Measurements from ENCODE around the gene RBM4B.
"Not testable (repeated sequence)": the region's sequence is repeated elsewhere in the genome, so short reads cannot be mapped to it uniquely, and the experiment has no call there.

The RBM4B gene

GRCh38 chr11:66677599-66678375 is at the start of gene RBM4B:
TSS of gene RBM4B (minus strand) at chr11:66677887. CDS start at chr11:66677079, 808 bp downstream.
- peak within 1 kb of the TSS; percentile 77 for H3K4me3 ChIP-seq (ENCODE audit: low read length)
- peak; percentile 94 for DNase-seq (ENCODE audit: low read depth)
- no peak for TF ChIP-seq CTCF (IDR thresholded peaks at IDR 0.05; ENCODE audit: insufficient read depth, low read depth, low read length, missing control alignments)

GRCh38 chr11:66725647-66726046 is 48.0 kb upstream of the RBM4B start:
- TF ChIP-seq CTCF (IDR thresholded peaks at IDR 0.05; ENCODE audit: insufficient read depth, low read depth, low read length, missing control alignments): no peak
- DNase-seq (ENCODE audit: low read depth): no peak
- H3K4me3 ChIP-seq (ENCODE audit: low read length): no peak overlapping the region

- H3K4me3 ChIP-seq (ENCODE audit: low read length): no peak overlapping the region
- no peak for TF ChIP-seq CTCF (IDR thresholded peaks at IDR 0.05; ENCODE audit: insufficient read depth, low read depth, low read length, missing control alignments)
- no peak for DNase-seq (ENCODE audit: low read depth)
These were observed 47.4 kb upstream of the RBM4B start for GRCh38 chr11:66725114-66725513.

- H3K4me3 ChIP-seq (ENCODE audit: low read length); DNase-seq (ENCODE audit: low read depth): not testable (repeated sequence)
These were observed 46.5 kb upstream of the RBM4B start for GRCh38 chr11:66724167-66724566.

GRCh38 chr11:66723693-66724092 is 46.0 kb upstream of the RBM4B start:
- no peak for TF ChIP-seq CTCF (IDR thresholded peaks at IDR 0.05; ENCODE audit: insufficient read depth, low read depth, low read length, missing control alignments)
- H3K4me3 ChIP-seq (ENCODE audit: low read length): no peak overlapping the region
- DNase-seq (ENCODE audit: low read depth): no peak

GRCh38 chr11:66722745-66723651 is 45.3 kb upstream of the RBM4B start:
- no peak overlapping the region for H3K4me3 ChIP-seq (ENCODE audit: low read length)
- no peak for TF ChIP-seq CTCF (IDR thresholded peaks at IDR 0.05; ENCODE audit: insufficient read depth, low read depth, low read length, missing control alignments)
- DNase-seq (ENCODE audit: low read depth): no peak

- DNase-seq (ENCODE audit: low read depth): no peak
- H3K4me3 ChIP-seq (ENCODE audit: low read length): no peak overlapping the region
- TF ChIP-seq CTCF (IDR thresholded peaks at IDR 0.05; ENCODE audit: insufficient read depth, low read depth, low read length, missing control alignments): no peak
These were observed 44.3 kb upstream of the RBM4B start for GRCh38 chr11:66721939-66722338.

Data from epithelial cell of esophagus (primary cell).